GM23248 (cell line): ENCODE measurements around the gene SETMAR. TPM values are rescaled to one million over a fixed set of nuclear protein-coding genes. Genes with fewer than 3 reads are reported as not detected.
"Not testable (repeated sequence)": the region's sequence is repeated elsewhere in the genome, so short reads cannot be mapped to it uniquely, and the experiment has no call there.

Experiments used
- DNase-seq: peaks from one replicate; pipeline ENCODE4 v3.0.0-alpha.2; 2015
- H2AFZ ChIP-seq: fragments of 200-600 bp; sonication (generic); 2 replicates; pipeline ENCODE4 v1.6.1; 2016; ENCODE audit warnings: antibody characterized with exemption
- H3F3A ChIP-seq: fragments of 200-600 bp; sonication (generic); 2 replicates; pipeline ENCODE4 v1.6.1; 2016; ENCODE audit warnings: mild to moderate bottlenecking, antibody characterized with exemption, mixed run types; ENCODE audit not compliant: insufficient read depth
- H3K27ac ChIP-seq: fragments of 200-600 bp; sonication (generic); 2 replicates; pipeline ENCODE4 v1.5.1; 2016; ENCODE audit warnings: mild to moderate bottlenecking
- H3K27me3 ChIP-seq: fragments of 200-600 bp; sonication (generic); replicated peaks from 2 replicates; pipeline ENCODE4 v1.6.1; 2016; ENCODE audit warnings: mild to moderate bottlenecking; ENCODE audit not compliant: insufficient read depth
- H3K36me3 ChIP-seq: fragments of 200-600 bp; sonication (generic); 2 replicates; pipeline ENCODE4 v1.6.1; 2016; ENCODE audit warnings: low read depth, mild to moderate bottlenecking
- H3K4me1 ChIP-seq: fragments of 200-600 bp; sonication (generic); 2 replicates; pipeline ENCODE4 v1.6.1; 2016; ENCODE audit warnings: mild to moderate bottlenecking; ENCODE audit not compliant: insufficient read depth
- H3K4me2 ChIP-seq: fragments of 200-600 bp; sonication (generic); one replicate; pipeline ENCODE4 v1.6.1; 2016; ENCODE audit warnings: mild to moderate bottlenecking; ENCODE audit not compliant: unreplicated experiment
- H3K4me3 ChIP-seq: fragments of 200-600 bp; sonication (generic); 2 replicates; pipeline ENCODE4 v1.5.1; 2016; ENCODE audit warnings: mild to moderate bottlenecking
- H3K79me2 ChIP-seq: fragments of 200-600 bp; sonication (generic); 2 replicates; pipeline ENCODE4 v1.6.1; 2016; ENCODE audit warnings: mild to moderate bottlenecking; ENCODE audit not compliant: insufficient read depth
- H3K9ac ChIP-seq: fragments of 200-600 bp; sonication (generic); 2 replicates; pipeline ENCODE4 v1.6.1; 2016; ENCODE audit warnings: mild to moderate bottlenecking
- H3K9me2 ChIP-seq: fragments of 200-600 bp; sonication (generic); 2 replicates; pipeline ENCODE4 v1.6.1; 2016; ENCODE audit warnings: mixed run types, mild to moderate bottlenecking, moderate library complexity; ENCODE audit not compliant: insufficient read depth
- H3K9me3 ChIP-seq: fragments of 200-600 bp; sonication (generic); one replicate; pipeline ENCODE4 v1.6.1; 2017; ENCODE audit warnings: low read depth
- H4K20me1 ChIP-seq: fragments of 200-600 bp; sonication (generic); 2 replicates; pipeline ENCODE4 v1.6.0; 2016; ENCODE audit not compliant: insufficient read depth
- EZH2 ChIP-seq: fragments of 200-600 bp; sonication (generic); IDR thresholded peaks from 2 replicates; pipeline ENCODE4 v1.6.1; 2018; ENCODE audit warnings: antibody characterized with exemption, mild to moderate bottlenecking; ENCODE audit not compliant: insufficient read depth, poor library complexity, severe bottlenecking
- EZH2phosphoT487 ChIP-seq: fragments of 200-600 bp; sonication (generic); IDR thresholded peaks from 2 replicates; pipeline ENCODE4 v1.6.1; 2018; ENCODE audit warnings: antibody characterized with exemption, moderate library complexity, mild to moderate bottlenecking, low read depth; ENCODE audit not compliant: insufficient read depth
- WGBS, 2 experiments: methylation state at CpG; one replicate each; pipeline ENCODE4 v1.1.6; 2015 to 2017; ENCODE audit warnings: low lambda C conversion rate in 2 of 2, low coverage in 1 of 2; ENCODE audit errors: missing lambda C conversion rate in 2 of 2; 5-methylcytosine and 5-hydroxymethylcytosine counted together
- in situ Hi-C: fragments of 300-500 bp; cut with MboI; formaldehyde crosslinking; loops from 2 replicates; pipeline ENCODE4 v1.15.0; 2020
- polyA plus RNA-seq: library from polyadenylated mRNA; unstranded; fragments of >200 nt; fragmentation: Nextera tagmentation; extraction: Ambion mirVana; gene quantifications from 2 replicates; pipeline ENCODE4 v1.2.1, GENCODE V29; 2016
- total RNA-seq: library from RNA; depleted of rRNA; stranded (reverse); fragments of >200 nt; shearing (Covaris generic); gene quantifications from 2 replicates; pipeline ENCODE4 v1.2.3, GENCODE V29; 2014

Gene SETMAR
- total and polyA plus RNA-seq, 2 experiments from 2014 or later: 7.2 to 12.5 TPM

- H3K4me1 ChIP-seq: no peaks in the 10 kb centered on the region
- peak; percentile 48 for DNase-seq
- H3K36me3 ChIP-seq: no peaks in the 10 kb centered on the region
- H3F3A ChIP-seq: no peaks in the 10 kb centered on the region
- H3K79me2 ChIP-seq: no peaks in the 10 kb centered on the region
- WGBS, 2 experiments: 2% methylated on average over 5 of the region's 5 CpGs
- H3K9me2 ChIP-seq: no peaks in the 10 kb centered on the region
- H2AFZ ChIP-seq: 0 out of 2 replicates have a peak overlapping the region, but pooled peaks have one; percentile 24
- H4K20me1 ChIP-seq: no peaks in the 10 kb centered on the region
- in situ Hi-C loops: no loop called here
- no peaks in the 10 kb centered on the region for H3K9me3 ChIP-seq
- no peaks in the 10 kb centered on the region for H3K27me3 ChIP-seq
- no peak overlapping the region for H3K9ac ChIP-seq
- H3K4me3 ChIP-seq: no peak overlapping the region
- no peak overlapping the region for H3K4me2 ChIP-seq
- TF ChIP-seq EZH2phosphoT487: no peak
- no peak overlapping the region for H3K27ac ChIP-seq
Observed at GRCh38 chr3:4290272-4290893, 12.8 kb upstream of the SETMAR start.

- Histone ChIP-seq H3K4me1 (no peaks in the 10 kb centered on the region), H3K4me3 (no peak overlapping the region), H3K9ac (no peak overlapping the region), H3K27ac (no peak overlapping the region), H4K20me1 (no peaks in the 10 kb centered on the region), H3K79me2 (no peaks in the 10 kb centered on the region), H3K4me2 (no peak overlapping the region), H3K36me3 (no peaks in the 10 kb centered on the region), H3F3A (no peaks in the 10 kb centered on the region), H3K9me3 (no peaks in the 10 kb centered on the region), H2AFZ (no peak overlapping the region), H3K9me2 (no peaks in the 10 kb centered on the region), H3K27me3 (no peaks in the 10 kb centered on the region)
- TF ChIP-seq EZH2phosphoT487 (no peak), EZH2 (no peak)
- no peak for DNase-seq
- WGBS, 2 experiments: 3 to 4% methylated on average over 3 of the region's 3 CpGs
- in situ Hi-C loops: no loop called here
Observed at GRCh38 chr3:4292301-4292700, 10.9 kb upstream of the SETMAR start.

GRCh38 chr3:4294616-4295327 is 8.4 kb upstream of the SETMAR start:
- no peak for DNase-seq
- no peaks in the 10 kb centered on the region for H4K20me1 ChIP-seq
- no peaks in the 10 kb centered on the region for H3K27me3 ChIP-seq
- no peak for TF ChIP-seq EZH2phosphoT487
- no peak for TF ChIP-seq EZH2
- H3K36me3 ChIP-seq: no peaks in the 10 kb centered on the region
- WGBS, 2 experiments: 68 to 71% methylated on average over 11 of the region's 11 CpGs
- no peak overlapping the region for H3K4me3 ChIP-seq
- H2AFZ ChIP-seq: no peak overlapping the region
- H3K4me2 ChIP-seq: no peak overlapping the region
- H3K9ac ChIP-seq: no peak overlapping the region
- in situ Hi-C loops: no loop called here
- no peaks in the 10 kb centered on the region for H3F3A ChIP-seq
- no peak overlapping the region for H3K27ac ChIP-seq
- no peaks in the 10 kb centered on the region for H3K9me2 ChIP-seq
- H3K79me2 ChIP-seq: no peaks in the 10 kb centered on the region
- no peaks in the 10 kb centered on the region for H3K4me1 ChIP-seq
- H3K9me3 ChIP-seq: no peaks in the 10 kb centered on the region

- H3F3A ChIP-seq, H3K9ac ChIP-seq, H3K4me1 ChIP-seq, H3K9me2 ChIP-seq, in situ Hi-C loops, H3K27me3 ChIP-seq, H3K27ac ChIP-seq, H2AFZ ChIP-seq, H3K9me3 ChIP-seq, H3K36me3 ChIP-seq, H4K20me1 ChIP-seq, H3K4me2 ChIP-seq, H3K79me2 ChIP-seq, DNase-seq, H3K4me3 ChIP-seq: not testable (repeated sequence)
- WGBS, 2 experiments: 56 to 63% methylated on average over 5 of the region's 5 CpGs
Observed at GRCh38 chr3:4296454-4296853, 6.7 kb upstream of the SETMAR start.

GRCh38 chr3:4297486-4297885 is 5.7 kb upstream of the SETMAR start:
- no peaks in the 10 kb centered on the region for H4K20me1 ChIP-seq

More at GRCh38 chr3:4297486-4297885, 5.7 kb upstream of the SETMAR start:
- H3K9ac ChIP-seq: no peak overlapping the region
- no peaks in the 10 kb centered on the region for H3K36me3 ChIP-seq
- H3K9me3 ChIP-seq: no peaks in the 10 kb centered on the region
- H3K4me2 ChIP-seq: no peak overlapping the region
- in situ Hi-C loops: no loop called here
- no peak for DNase-seq
- H3K4me3 ChIP-seq: no peak overlapping the region
- H3K4me1 ChIP-seq: no peaks in the 10 kb centered on the region
- no peaks in the 10 kb centered on the region for H3K27me3 ChIP-seq
- WGBS, 2 experiments: 40 to 44% methylated on average over 2 of the region's 2 CpGs
- TF ChIP-seq EZH2phosphoT487: no peak
- no peak for TF ChIP-seq EZH2
- H3K9me2 ChIP-seq: no peaks in the 10 kb centered on the region
- H3F3A ChIP-seq: no peaks in the 10 kb centered on the region
- no peak overlapping the region for H3K27ac ChIP-seq
- H2AFZ ChIP-seq: no peak overlapping the region
- no peaks in the 10 kb centered on the region for H3K79me2 ChIP-seq
